Peyer's patch (tissue), 4 donors: Measurements from ENCODE around the gene ARL15.

Experiments used
- CTCF ChIP-seq, 6 experiments: fragments of 450-650 bp in 4 of 6; fragments of 200-600 bp in 2 of 6; sonication (generic) in 1 of 6; IDR thresholded peaks; one replicate each; pipeline ENCODE4 v1.5.1; 2017 to 2019; ENCODE audit warnings: antibody characterized with exemption in 6 of 6, mild to moderate bottlenecking in 3 of 6, moderate library complexity in 1 of 6
- POLR2A ChIP-seq, 2 donors: fragments of 450-650 bp; IDR thresholded peaks; one replicate each; pipeline ENCODE4 v1.5.1; 2017; ENCODE audit warnings: antibody characterized with exemption in 2 of 2, mild to moderate bottlenecking in 2 of 2, moderate library complexity in 2 of 2

- TF ChIP-seq CTCF (IDR thresholded peaks at IDR 0.05): peak in 3 of 6 experiments; percentile 38 to 46 (median 39)
- TF ChIP-seq POLR2A (IDR thresholded peaks at IDR 0.05): no peak
Measured at GRCh38 chr5:54329731-54330709, 19.6 kb upstream of the ARL15 start.
